DMS 273 treated with DMSO at 0.1 percent for 48 hours (cell line): ENCODE measurements around the gene BRD7.

ENCODE experiments used
- DNase-seq: peaks from one replicate; lab custom pipeline; 2025; lab: John Stamatoyannopoulos, UW

The BRD7 gene

DNA sequence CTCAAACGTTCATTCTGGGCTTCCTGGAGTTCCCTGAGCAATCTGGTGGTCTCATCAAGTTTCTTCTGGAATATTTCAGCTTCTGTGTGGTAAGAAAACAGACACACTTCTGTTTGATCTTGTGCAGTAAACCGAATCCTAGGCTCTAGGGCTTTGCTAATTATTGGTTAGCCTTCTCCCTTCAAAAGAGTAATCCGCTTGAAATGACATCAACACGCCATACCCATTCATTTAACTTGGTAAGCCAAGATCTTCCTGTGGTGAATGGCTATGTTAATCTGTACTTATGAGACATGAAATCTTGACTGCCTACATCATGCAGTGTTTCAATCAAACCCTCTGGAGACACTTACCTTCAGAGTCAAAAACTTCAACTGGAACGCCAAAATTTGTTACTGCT, 48.5 kb downstream of the BRD7 start:
- no peak for DNase-seq

- DNase-seq, result no peak
These were observed 49.8 kb downstream of the BRD7 start for GRCh38 chr16:50318796-50319578.

GRCh38 chr16:50316848-50317630, 51.7 kb downstream of the BRD7 start:
- DNase-seq, result no peak

- DNase-seq, result no peak
These were observed 52.5 kb downstream of the BRD7 start for GRCh38 chr16:50316102-50316847.

GRCh38 chr16:50315346-50315997, 53.3 kb downstream of the BRD7 start:
- no peak for DNase-seq

- no peak for DNase-seq
These were observed 54.1 kb downstream of the BRD7 start for GRCh38 chr16:50314665-50315064.

DNA sequence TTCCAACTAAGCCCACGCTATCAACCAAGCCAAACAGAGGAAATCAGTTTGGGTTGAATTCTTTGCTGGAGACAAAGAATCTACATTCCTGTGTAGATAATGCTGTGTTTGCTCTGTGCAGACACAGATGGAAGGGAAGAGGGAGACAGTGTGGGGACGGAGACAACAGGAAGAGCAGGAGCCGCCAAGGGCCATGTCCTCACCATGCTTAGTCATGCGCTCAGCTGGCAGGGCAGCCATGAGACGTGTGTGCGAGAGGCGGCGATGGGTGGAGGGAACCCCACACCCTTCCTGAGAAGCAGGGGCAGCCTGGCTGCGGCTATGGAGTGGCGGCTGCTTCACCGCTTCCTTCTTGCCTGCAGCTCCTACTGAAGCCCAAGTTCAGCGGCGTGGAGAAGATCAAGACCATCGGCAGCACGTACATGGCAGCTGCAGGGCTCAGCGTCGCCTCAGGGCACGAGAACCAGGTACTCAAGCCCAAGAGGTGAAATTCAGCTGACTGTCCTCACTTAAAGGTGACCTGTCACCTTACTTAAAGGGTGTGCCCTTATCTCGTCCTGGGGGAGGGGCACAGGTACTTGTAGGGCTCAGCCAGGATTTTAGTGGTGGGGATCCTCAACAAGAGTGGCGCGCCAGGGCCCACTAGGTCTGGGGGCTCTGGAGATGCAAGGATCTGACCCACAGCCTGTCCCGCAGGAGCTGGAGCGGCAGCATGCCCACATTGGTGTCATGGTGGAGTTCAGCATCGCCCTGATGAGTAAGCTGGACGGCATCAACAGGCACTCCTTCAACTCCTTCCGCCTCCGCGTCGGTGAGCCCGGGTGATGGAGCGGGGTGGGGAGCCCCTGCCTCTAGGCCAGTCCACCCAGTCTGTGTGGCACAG, 55.0 kb downstream of the BRD7 start:
- no peak for DNase-seq

GRCh38 chr16:50311891-50312501, 56.8 kb downstream of the BRD7 start:
- DNase-seq, result no peak

DNA sequence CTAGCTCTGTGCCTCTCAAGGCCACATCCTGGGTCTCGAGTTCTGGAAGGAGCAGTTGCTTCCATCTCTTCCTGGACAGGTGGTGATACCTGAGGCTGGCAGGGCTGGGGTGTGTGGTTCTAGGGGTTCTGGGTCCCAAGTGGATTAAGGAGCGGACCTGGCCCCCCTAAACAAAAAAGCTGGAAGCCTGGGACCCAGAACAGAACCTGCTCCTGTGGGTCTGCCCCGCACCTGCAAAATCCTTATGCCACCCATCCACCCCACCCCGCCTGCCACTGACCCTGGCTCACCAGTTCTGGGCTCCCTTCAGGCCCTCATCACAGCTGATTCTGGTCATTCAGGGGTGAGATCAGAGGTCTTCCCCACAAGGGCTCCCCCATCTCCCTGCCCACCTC, 57.7 kb downstream of the BRD7 start:
- no peak for DNase-seq

- no peak for DNase-seq
These were observed 58.3 kb downstream of the BRD7 start for GRCh38 chr16:50310308-50311133.

DNA sequence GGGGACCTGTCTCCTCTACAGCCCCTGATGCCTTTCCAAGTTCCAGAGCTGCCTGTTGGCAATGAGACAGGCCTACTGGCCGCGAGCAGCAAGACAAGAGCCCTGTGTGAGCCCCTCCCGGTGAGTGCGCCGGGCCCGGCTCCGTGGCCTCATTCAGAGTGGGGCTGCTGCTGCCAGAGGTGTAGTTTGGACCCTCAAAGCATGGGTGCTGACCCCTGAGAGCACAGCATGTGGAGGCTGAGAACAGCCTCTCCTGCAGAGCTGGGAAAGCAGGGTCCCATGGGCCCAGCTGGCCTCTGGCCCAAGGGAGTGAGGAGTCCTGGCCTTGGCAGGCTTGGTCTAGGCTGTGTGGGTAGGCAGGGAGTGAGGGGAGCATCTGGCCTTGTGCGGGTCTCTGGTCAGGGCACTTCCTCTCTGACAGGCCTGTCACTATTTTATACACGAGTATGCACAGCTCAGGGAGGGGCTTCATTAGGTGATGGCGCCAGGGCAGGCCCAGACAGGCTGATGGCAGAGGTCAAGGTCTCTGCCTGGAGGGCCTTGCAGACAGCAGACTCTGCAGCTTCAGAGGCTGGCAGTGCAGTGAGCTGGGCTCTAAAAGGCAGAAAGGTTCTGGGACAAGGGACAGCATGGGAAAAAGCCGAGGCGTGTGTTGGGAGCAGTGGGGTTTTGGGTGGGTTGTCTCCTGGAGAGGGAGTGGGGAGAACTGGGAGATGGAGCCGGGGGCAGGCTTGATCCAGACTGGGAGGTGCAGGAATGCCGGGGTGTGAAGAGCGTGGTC, 59.1 kb downstream of the BRD7 start:
- no peak for DNase-seq

DNA sequence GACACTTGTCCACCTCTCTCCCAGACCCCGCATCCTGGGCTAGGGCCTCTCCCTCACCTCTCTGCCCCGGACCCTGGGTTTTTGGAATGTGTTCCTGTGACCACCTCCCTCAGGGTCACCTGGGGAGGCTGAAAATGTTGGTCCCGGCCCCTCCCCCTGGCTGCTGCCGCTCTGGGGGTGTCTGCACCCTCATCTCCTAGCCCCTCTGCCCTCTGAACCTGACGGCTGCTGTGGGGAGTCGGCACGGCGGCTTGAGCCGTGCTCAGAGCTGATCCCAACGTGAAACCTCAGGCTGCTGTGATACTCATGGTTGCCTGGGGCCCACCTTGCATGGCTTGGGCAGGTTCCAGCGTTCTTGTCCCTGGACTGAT, 59.6 kb downstream of the BRD7 start:
- DNase-seq, result no peak

GRCh38 chr16:50308237-50308965, 60.4 kb downstream of the BRD7 start:
- DNase-seq, result no peak

DNA sequence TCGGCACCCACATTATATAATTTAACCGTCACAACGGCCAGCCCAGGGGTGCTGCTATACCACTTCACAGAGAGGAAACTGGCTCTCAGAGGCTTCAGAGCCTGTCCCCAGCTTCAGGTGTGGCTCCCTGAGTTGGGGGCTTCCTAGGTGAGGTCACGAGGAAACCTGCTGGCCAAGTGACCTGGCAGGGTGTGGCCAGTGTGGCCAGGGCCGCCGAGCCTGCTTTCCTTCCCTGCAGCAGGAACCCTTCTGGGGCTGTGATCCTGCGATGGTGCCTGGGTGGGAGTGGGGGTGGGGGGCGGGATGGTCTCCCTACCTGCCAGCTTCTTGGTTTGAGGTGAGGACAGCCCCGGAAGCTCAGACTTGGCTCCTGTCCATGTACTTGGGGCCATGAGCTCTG, 62.5 kb downstream of the BRD7 start:
- DNase-seq, result no peak

DNA sequence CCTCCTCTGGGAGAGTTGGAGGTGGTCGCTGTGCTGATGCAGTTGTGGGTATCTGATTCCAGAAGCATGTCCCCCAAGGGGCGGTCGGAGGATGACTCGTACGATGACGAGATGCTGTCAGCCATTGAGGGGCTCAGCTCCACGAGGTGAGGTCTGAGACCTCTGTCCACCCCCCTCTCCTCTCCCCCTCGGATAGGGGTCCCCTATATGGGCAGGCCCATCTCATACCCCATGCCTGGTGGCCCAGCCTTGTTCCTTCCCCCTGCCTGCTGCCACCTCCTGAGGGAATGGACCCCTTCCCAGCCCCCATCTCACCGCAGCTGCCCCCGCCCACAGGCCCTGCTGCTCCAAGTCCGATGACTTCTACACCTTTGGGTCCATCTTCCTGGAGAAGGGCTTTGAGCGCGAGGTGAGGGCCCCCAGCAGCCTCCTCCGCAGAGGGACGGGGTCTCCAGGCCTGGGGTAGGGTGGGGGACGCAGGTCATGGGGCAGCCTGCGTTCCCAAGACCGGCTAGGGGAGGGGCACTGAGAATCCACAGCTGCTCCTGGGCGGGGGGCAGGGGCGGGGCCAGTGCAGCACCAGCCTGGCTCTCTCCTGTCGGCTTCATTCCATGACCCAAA, 63.2 kb downstream of the BRD7 start:
- DNase-seq, result no peak

GRCh38 chr16:50304467-50305440, 64.0 kb downstream of the BRD7 start:
- no peak for DNase-seq
